PFSK-1 (cell line): ENCODE measurements around the gene PROZ.

Experiments used
- POLR2AphosphoS5 ChIP-seq: IDR thresholded peaks from 2 replicates; pipeline ENCODE4 v1.6.1; 2012; ENCODE audit warnings: low read depth, mild to moderate bottlenecking, control low read depth, low read length, moderate library complexity
- REST ChIP-seq, 2 experiments: IDR thresholded peaks; 2 replicates each; pipeline versions ENCODE4 v1.6.1 to v1.8.0; 2011 to 2012; ENCODE audit warnings: low read depth in 2 of 2, low read length in 2 of 2, control low read depth in 1 of 2, inconsistent platforms in 1 of 2, mild to moderate bottlenecking in 1 of 2, moderate library complexity in 1 of 2; ENCODE audit not compliant: insufficient read depth in 1 of 2
- TAF1 ChIP-seq: IDR thresholded peaks from 2 replicates; pipeline ENCODE4 v1.6.1; 2012; ENCODE audit warnings: low read length, control low read depth, borderline replicate concordance; ENCODE audit not compliant: insufficient read depth

- TF ChIP-seq TAF1: no peak
- TF ChIP-seq POLR2AphosphoS5: no peak
- no peak for TF ChIP-seq REST (IDR thresholded peaks at IDR 0.05; ENCODE audit: insufficient read depth in 1 of 2, low read depth in 2 of 2, low read length in 2 of 2)
Observed at GRCh38 chr13:113146750-113147149, 11.7 kb upstream of the PROZ start.
